Embryonic facial prominence (tissue), 1 donor: Measurements from ENCODE around the gene ATF6.

Experiments
- DNase-seq: peaks from one replicate; pipeline ENCODE4 v3.0.0-alpha.2; 2016; ENCODE audit errors: extremely low spot score

The ATF6 gene

DNA sequence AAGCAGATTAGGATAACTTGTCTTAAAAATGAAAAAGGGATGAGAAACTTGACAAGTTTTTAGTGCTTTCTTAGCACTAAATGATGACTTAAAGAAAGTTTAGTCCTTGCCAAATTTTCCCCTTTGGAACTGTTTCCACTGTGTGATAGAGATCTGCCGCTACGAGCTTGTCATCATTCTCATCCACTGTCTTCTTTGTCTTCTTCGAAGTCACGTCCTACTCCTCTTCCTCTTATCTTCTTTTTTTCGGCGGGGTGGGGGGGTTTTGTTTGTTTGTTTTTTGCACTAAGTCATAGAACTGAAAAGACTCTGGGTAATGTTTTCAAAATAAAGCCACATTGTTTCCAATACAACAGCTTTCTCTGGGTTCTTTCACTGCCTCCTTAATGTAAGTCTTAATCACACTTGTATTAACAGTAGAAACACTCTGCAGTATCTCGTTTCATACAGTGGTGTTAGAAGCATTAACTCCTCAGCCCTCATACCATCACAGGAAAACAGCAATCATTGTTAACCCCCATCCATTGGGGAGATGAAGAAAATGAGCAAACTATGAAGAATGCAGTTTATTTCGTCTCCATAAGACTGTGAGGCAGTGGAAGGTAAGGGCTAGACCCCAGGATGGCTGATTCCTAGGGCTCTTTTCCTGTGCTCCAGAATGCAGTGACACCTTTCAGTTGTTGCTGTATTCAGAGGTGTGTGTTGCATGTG is 175.8 kb downstream of the ATF6 start:
- no peak for DNase-seq

DNA sequence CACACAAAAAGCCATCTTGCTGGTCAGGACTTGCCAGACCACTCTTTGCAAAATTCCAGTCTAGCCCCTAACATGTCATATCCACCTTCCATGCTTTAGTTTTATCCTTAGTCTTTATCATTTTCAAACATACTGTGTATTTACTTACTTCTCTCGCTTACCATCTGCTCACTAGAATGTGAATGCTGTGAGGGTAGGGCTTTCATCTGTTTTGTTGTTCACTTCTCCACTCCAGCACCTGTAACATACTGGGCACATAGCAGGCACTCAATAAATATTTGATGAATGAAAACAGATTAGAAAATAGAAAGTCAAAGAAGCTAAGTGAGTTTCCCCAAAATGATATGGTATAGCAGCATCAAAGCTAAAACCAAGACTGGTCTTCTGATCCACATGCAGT is 177.6 kb downstream of the ATF6 start:
- no peak for DNase-seq

DNA sequence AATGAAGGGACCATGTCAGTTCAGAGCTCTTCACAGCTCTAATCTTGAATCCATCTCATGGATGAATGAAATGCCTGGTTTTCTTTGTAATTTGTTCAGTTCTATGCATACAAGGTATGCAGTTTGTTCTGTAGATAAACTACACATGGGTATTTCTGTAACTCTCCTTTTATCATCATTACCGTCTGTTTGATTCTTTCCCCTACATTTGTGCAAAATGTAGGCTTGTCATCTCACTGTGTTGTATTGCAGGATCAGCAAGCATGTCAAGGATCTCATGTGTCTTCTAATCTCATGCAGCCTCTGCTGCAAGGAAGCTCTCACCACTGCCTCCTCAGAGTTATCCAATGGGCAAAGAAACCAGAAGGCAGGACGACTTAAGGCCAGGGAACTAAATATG is 178.3 kb downstream of the ATF6 start:
- no peak for DNase-seq

- no peak for DNase-seq
Measured at GRCh38 chr1:161945306-161946060, 179.4 kb downstream of the ATF6 start.

DNA sequence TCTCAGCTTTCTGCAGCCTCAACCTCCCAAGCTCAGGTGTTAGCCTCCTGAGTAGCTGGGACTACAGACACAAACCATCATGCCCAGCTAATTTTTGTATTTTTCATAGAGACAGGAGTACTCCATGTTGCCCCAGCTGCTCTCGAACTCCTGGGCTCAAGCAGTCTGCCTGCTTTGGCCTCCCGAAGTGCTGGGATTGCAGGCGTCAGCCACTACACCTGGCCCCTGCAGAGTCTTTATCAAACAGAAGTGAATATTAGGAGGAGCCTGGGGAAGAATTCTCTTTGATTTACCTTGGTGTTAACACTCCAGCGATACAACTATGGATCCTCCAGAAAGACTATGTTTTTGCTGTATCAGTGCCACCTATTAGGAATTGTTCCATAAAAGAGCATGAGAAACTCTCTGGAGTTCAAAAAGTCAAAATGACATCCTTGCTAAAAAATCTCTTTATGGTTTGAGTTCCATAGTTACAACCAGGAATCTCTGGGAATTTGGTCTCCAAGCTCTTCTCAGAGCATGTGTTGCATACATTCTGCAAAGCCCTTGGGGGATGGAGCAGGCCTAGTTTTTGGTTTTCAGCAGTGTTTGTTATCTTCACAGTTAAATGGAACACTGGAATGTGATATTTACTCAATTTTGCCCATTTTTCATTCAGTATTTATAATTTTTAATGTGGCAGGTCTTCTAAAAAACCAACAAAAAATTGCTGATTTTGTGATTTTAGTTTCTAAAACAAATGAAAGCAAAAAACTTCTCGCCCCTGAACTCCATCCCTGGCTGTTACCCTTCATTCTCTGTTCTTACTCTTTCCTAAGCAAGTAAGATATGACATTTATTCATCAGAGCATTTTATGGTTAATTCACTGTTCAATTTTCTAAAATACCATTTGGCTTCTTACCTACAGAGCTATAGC is 180.2 kb downstream of the ATF6 start:
- DNase-seq, result no peak

- no peak for DNase-seq
Measured at GRCh38 chr1:161948435-161948834, 182.3 kb downstream of the ATF6 start.

- DNase-seq, result no peak
Measured at GRCh38 chr1:161949548-161949947, 183.4 kb downstream of the ATF6 start.

DNA sequence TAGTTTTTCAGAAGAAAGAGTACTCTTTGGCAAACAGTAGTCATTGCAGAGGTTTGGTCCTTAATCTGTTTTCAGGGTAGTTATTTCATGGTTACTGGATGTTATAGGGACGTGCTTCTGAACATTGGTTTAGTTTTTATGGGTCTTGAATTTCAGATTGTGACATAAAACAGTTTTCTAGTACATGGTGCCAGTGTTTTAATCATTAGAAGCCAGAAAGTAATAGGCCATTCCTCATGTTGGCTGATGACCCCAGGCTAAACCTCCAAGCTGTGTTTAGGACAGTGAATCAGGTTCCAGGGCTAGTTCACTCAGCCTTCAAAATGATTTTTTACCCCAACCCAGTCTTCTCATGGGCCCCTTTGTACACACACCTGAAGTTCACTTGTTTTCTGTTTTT is 184.3 kb downstream of the ATF6 start:
- DNase-seq, result no peak

DNA sequence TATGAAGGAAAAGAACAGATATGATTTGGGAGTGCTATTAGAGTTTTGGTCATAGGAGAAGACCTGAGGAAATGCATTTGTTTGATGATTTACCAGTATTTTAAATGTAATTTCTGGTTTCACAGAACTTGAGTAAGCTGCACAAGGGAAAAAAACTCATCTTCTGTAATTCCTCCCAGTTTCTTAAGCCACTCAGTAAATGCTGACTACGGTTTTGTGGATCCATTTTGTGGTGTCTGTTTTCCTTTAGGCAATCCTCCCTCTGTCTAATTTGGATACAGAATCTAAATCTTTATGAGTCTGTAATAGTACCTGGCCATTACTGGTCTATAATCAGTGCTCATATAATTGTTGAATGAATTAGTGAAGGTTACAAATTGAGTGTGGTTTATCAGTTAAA is 185.5 kb downstream of the ATF6 start:
- no peak for DNase-seq

DNA sequence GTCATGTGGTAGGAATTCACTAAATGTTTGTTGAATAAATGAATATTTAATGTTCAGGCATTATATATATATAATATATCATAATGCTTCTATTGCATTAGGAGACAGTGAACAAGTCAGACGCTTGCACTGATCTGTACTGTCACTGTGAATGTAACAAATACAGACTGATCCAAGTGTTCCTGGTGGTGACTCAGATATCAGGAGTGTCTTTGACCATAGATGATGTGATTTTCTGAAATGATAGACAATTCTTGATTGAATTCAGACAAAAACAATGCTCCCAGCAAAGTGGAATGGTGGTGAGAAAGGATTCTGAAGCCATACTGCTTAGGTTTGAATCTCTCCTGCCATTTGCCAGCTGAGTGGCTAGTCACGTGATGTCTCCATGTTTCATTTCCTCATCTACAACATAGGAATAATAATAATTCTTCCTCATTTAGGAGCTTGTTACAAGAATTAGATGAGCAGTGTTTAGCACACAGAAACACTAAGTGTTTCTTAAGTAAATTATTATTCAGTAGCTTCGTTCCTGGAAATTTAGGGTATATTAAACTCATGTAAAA is 186.6 kb downstream of the ATF6 start:
- no peak for DNase-seq

DNA sequence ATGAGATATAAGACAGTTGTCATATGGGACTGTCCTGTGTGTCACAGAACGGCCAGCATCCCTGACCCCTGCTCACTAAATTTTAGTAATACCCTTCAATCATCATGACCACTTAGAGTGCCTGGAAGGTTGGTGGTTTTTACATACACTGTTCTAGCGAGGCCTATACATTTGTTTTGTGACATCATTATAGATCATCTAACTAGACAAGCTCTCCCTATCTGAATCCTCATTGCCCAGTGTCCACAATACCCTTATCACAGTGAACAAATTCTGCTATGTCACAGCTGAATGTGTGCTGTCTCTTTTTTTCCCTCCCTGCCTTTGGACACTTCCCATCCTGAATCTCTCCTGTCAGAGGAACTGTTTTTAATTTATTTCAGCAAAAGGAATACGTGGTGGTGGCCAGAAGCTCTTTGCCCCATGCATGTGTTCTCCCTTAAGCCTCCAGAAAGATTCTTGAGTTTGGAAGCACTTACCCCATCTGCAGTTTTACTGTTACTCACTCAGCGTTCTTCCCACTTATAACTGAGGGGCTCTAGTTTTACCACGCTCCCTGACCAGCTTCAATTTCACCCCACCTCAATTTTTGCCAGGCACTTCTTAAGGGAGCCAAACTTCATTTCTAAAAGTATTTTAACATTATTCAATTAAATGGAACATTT is 187.3 kb downstream of the ATF6 start:
- DNase-seq, result no peak

DNA sequence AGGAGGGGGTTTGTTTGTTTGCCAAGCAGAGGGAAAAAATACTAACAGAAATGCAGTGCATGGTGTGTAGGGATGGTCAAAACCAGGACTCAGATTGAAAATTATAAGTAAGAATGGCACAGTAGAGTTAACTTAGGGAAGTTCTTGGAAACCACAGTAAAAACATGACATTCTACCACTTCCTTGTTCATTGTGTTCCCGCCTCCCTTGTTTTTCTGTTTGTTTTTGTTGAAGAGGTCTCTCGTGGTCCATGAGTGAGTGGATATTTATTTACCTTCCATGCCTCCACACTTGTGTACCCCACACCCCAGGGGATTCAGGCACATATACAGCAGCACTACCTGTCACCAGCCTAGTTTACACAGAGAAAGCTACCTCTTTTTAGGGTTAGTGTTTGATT is 187.9 kb downstream of the ATF6 start:
- no peak for DNase-seq

DNA sequence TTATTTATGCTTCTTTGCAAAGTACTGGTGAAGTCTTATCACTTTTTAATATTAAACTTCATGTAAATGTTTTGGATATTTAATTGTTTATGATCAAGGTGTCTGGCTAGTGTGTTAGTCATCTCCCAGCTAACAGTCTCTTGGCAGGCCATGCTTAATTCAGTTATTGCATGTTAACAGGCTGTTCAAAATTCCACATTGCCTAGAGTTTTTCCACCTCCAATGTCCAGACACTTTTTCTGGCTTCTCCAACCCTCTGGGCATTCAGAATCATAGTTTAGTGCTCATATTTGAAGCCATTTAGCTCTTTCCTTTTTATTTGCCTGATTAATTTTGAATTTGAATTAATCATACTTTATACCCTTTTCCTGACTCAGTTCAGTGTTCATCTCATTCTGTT is 188.3 kb downstream of the ATF6 start:
- no peak for DNase-seq

- no peak for DNase-seq
Measured at GRCh38 chr1:161955606-161956005, 189.5 kb downstream of the ATF6 start.

GRCh38 chr1:161956097-161956496 is 190.0 kb downstream of the ATF6 start:
- peak; percentile 75 for DNase-seq

- DNase-seq, result no peak
Measured at GRCh38 chr1:161956930-161957329, 190.8 kb downstream of the ATF6 start.

GRCh38 chr1:161958425-161958824 is 192.3 kb downstream of the ATF6 start:
- no peak for DNase-seq

DNA sequence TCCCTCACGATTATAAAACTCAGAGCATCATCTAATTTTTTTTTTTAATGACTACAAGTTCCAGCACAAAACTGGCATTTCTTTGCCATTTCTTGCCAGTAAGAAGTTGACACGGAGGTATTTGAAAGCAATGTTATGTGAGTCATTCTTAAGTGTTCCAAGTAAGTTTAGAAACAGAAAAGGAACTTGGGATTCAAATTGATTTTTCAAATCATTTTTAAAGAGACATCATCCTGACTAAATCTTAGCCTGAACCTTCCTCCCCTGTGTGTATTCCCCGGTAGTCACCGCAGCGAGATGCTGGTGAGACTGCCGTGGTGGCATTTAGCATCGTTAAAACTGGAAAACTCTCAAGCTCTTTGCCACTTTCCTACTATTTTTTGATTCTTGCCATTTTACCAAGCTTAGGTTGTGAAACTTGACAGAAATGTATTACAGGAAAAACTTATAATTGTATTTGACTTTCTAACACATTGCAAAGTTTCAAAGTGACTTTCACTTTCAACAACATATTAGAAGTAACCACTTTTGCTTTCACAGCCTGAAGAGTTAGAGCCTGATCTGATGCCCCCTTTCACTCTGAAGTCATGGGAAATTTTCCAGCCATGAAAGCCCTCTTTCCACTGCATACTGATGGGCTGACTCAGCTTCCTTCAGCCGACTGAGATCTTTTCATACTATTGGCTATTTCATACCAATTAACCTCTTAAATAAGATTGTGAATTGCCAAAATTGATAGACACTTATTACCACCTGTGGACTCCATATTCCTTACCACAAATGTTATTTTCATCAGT is 196.2 kb downstream of the ATF6 start:
- DNase-seq, result no peak

- no peak for DNase-seq
Measured at GRCh38 chr1:161966067-161966466, 199.9 kb downstream of the ATF6 start.

GRCh38 chr1:161970036-161970435 is 203.9 kb downstream of the ATF6 start:
- DNase-seq, result no peak

DNA sequence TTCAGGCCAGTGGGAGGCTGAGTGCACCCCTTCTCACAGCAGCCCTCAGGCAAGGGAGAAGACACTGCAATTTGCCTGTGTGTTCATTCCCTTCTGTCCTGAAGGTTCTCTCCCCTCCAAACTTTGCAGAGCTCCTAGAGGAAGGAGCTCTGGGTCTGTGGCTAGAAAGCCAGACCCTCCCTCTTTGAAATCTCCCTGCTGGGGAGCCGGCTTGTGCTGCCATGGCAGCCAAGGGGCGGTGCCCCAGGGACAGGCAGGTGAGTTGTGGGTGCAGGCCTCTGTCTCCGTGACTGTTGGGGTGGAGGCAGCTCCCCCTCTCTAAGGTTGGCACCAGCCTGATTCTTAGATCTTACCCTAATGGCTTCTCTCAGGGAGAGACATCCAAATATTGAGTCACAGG is 204.5 kb downstream of the ATF6 start:
- DNase-seq, result no peak
